ENCODE measurements around the gene KCND3.

The KCND3 gene

GRCh38 chr1:111977378-111977777 lies 12.1 kb downstream of the KCND3 start:
- H3K9ac ChIP-seq (ENCODE audit: low read depth, low read length, poor library complexity, severe bottlenecking), result no peak overlapping the region
- H3K4me2 ChIP-seq (ENCODE audit: low read depth, low read length, poor library complexity, severe bottlenecking), result no peak overlapping the region
- H3K9me3 ChIP-seq (ENCODE audit: insufficient read depth, low read depth, low read length), result no peaks in the 10 kb centered on the region
- H3K4me1 ChIP-seq (ENCODE audit: insufficient read depth, low read length, poor library complexity, severe bottlenecking), result no peaks in the 10 kb centered on the region
- no peak overlapping the region for H3K4me3 ChIP-seq (ENCODE audit: low read length, poor library complexity, severe bottlenecking)
- H3F3A ChIP-seq (ENCODE audit: low read depth), result no peaks in the 10 kb centered on the region
- TF ChIP-seq EZH2phosphoT487 (IDR thresholded peaks at IDR 0.05; ENCODE audit: borderline replicate concordance), result no peak
- TF ChIP-seq CTCF (conservative IDR thresholded peaks at IDR 0.05; ENCODE audit: low read length), result no peak
- H2AFZ ChIP-seq (ENCODE audit: low read length), result no peak overlapping the region
- no peaks in the 10 kb centered on the region for H3K36me3 ChIP-seq (ENCODE audit: insufficient read depth, low read length)
- peaks cover 6% of the 10 kb centered on the region for H3K27me3 ChIP-seq (ENCODE audit: insufficient read depth, low read length, poor library complexity, severe bottlenecking)
- H3K9me2 ChIP-seq (replicated peaks; ENCODE audit: low read depth, low read length), result no peaks in the 10 kb centered on the region
- H4K20me1 ChIP-seq (ENCODE audit: insufficient read depth, low read length, poor library complexity, severe bottlenecking), result no peaks in the 10 kb centered on the region
- H3K79me2 ChIP-seq (ENCODE audit: insufficient read depth, low read length), result no peaks in the 10 kb centered on the region

- Histone ChIP-seq H3K4me2 (ENCODE audit: low read depth, low read length, poor library complexity, severe bottlenecking) (no peak overlapping the region), H3K4me1 (ENCODE audit: insufficient read depth, low read length, poor library complexity, severe bottlenecking) (no peaks in the 10 kb centered on the region), H4K20me1 (ENCODE audit: insufficient read depth, low read length, poor library complexity, severe bottlenecking) (no peaks in the 10 kb centered on the region), H3K4me3 (ENCODE audit: low read length, poor library complexity, severe bottlenecking) (no peak overlapping the region), H3F3A (ENCODE audit: low read depth) (no peaks in the 10 kb centered on the region), H3K9ac (ENCODE audit: low read depth, low read length, poor library complexity, severe bottlenecking) (no peak overlapping the region), H2AFZ (ENCODE audit: low read length) (no peak overlapping the region), H3K36me3 (ENCODE audit: insufficient read depth, low read length) (no peaks in the 10 kb centered on the region), H3K9me3 (ENCODE audit: insufficient read depth, low read depth, low read length) (no peaks in the 10 kb centered on the region), H3K9me2 (replicated peaks; ENCODE audit: low read depth, low read length) (no peaks in the 10 kb centered on the region), H3K79me2 (ENCODE audit: insufficient read depth, low read length) (no peaks in the 10 kb centered on the region), H3K27me3 (ENCODE audit: insufficient read depth, low read length, poor library complexity, severe bottlenecking) (peaks cover 6% of the 10 kb centered on the region)
- no peak for TF ChIP-seq CTCF (conservative IDR thresholded peaks at IDR 0.05; ENCODE audit: low read length)
- no peak for TF ChIP-seq EZH2phosphoT487 (IDR thresholded peaks at IDR 0.05; ENCODE audit: borderline replicate concordance)
These were observed 12.6 kb downstream of the KCND3 start for GRCh38 chr1:111976842-111977241.

- Histone ChIP-seq H3K9me3 (ENCODE audit: insufficient read depth, low read depth, low read length) (no peaks in the 10 kb centered on the region), H3K27me3 (ENCODE audit: insufficient read depth, low read length, poor library complexity, severe bottlenecking) (peaks cover 6% of the 10 kb centered on the region), H3F3A (ENCODE audit: low read depth) (no peaks in the 10 kb centered on the region), H3K4me3 (ENCODE audit: low read length, poor library complexity, severe bottlenecking) (no peak overlapping the region), H3K9ac (ENCODE audit: low read depth, low read length, poor library complexity, severe bottlenecking) (no peak overlapping the region), H3K79me2 (ENCODE audit: insufficient read depth, low read length) (no peaks in the 10 kb centered on the region), H4K20me1 (ENCODE audit: insufficient read depth, low read length, poor library complexity, severe bottlenecking) (no peaks in the 10 kb centered on the region), H2AFZ (ENCODE audit: low read length) (no peak overlapping the region), H3K4me1 (ENCODE audit: insufficient read depth, low read length, poor library complexity, severe bottlenecking) (no peaks in the 10 kb centered on the region), H3K9me2 (replicated peaks; ENCODE audit: low read depth, low read length) (no peaks in the 10 kb centered on the region), H3K36me3 (ENCODE audit: insufficient read depth, low read length) (no peaks in the 10 kb centered on the region), H3K4me2 (ENCODE audit: low read depth, low read length, poor library complexity, severe bottlenecking) (no peak overlapping the region)
- TF ChIP-seq EZH2phosphoT487 (IDR thresholded peaks at IDR 0.05; ENCODE audit: borderline replicate concordance), result no peak
- no peak for TF ChIP-seq CTCF (conservative IDR thresholded peaks at IDR 0.05; ENCODE audit: low read length)
These were observed 13.1 kb downstream of the KCND3 start for GRCh38 chr1:111976332-111976731.
